IMR-90 (cell line): ENCODE data around the gene ZBTB40.

Experiments
- BHLHE40 ChIP-seq: fragments of 150-350 bp; IDR thresholded peaks from 2 replicates; pipeline ENCODE4 v1.6.1; 2016; ENCODE audit warnings: mild to moderate bottlenecking, low read depth, low read length
- CEBPB ChIP-seq: IDR thresholded peaks from 2 replicates; pipeline ENCODE4 v1.6.1; 2012; ENCODE audit warnings: low read depth, low read length, improper control_type of control experiment
- ELK1 ChIP-seq: fragments of 150-350 bp; IDR thresholded peaks from 2 replicates; pipeline ENCODE4 v1.6.1; 2016; ENCODE audit warnings: low read depth, mild to moderate bottlenecking, low read length, moderate library complexity, borderline replicate concordance
- NFE2L2 ChIP-seq: fragments of 150-350 bp; IDR thresholded peaks from 2 replicates; pipeline ENCODE4 v1.6.1; 2016; ENCODE audit warnings: low read depth, mild to moderate bottlenecking, low read length
- POLR2A ChIP-seq: IDR thresholded peaks from 2 replicates; pipeline ENCODE4 v1.6.1; 2012; ENCODE audit warnings: mild to moderate bottlenecking, low read depth, low read length
- RAD21 ChIP-seq: IDR thresholded peaks from 2 replicates; pipeline ENCODE4 v1.6.1; 2012; ENCODE audit warnings: low read length, improper control_type of control experiment
- SMC3 ChIP-seq: fragments of 150-350 bp; IDR thresholded peaks from 2 replicates; pipeline ENCODE4 v1.6.1; 2016; ENCODE audit warnings: low read depth, mild to moderate bottlenecking, antibody characterized with exemption, low read length, moderate library complexity
- TF ChIP-seq, protein P1 (sequence below): conservative IDR thresholded peaks from 2 replicates; pipeline ENCODE4 v1.5.1; 2012; ENCODE audit warnings: mild to moderate bottlenecking, low read depth, low read length, improper control_type of control experiment

DNA sequence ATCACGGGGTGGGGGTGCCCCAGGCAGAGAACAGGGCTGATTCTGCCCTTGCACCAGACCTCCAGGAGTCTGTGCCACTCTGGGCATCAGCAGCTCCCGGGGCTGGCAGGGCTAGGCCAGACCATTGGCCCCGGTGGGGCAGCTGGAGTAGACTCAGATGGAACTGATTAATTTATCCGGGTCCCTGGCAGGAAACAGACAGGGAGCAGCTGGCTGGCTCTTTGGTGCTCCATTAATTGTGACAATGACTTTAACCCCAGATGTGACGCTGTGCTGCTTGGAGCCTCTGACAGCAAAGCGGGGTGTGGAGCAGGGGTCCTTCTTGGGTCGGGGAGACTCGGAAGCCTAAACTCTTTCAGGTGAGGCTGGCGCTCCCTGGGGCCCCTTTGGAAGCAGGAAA is 121.2 kb downstream of the ZBTB40 start:
- TF ChIP-seq, protein P1, sequence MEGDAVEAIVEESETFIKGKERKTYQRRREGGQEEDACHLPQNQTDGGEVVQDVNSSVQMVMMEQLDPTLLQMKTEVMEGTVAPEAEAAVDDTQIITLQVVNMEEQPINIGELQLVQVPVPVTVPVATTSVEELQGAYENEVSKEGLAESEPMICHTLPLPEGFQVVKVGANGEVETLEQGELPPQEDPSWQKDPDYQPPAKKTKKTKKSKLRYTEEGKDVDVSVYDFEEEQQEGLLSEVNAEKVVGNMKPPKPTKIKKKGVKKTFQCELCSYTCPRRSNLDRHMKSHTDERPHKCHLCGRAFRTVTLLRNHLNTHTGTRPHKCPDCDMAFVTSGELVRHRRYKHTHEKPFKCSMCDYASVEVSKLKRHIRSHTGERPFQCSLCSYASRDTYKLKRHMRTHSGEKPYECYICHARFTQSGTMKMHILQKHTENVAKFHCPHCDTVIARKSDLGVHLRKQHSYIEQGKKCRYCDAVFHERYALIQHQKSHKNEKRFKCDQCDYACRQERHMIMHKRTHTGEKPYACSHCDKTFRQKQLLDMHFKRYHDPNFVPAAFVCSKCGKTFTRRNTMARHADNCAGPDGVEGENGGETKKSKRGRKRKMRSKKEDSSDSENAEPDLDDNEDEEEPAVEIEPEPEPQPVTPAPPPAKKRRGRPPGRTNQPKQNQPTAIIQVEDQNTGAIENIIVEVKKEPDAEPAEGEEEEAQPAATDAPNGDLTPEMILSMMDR, result no peak
- TF ChIP-seq POLR2A (no peak), BHLHE40 (no peak), ELK1 (no peak), NFE2L2 (no peak), RAD21 (no peak), SMC3 (no peak), CEBPB (no peak)
